Measurements from ENCODE around the gene GGT5.

- TF ChIP-seq CTCF (IDR thresholded peaks at IDR 0.05; ENCODE audit: insufficient read depth, low read length) (no peak), POLR2AphosphoS5 (IDR thresholded peaks at IDR 0.05; ENCODE audit: low read depth) (no peak), REST (IDR thresholded peaks at IDR 0.05; ENCODE audit: insufficient replicate concordance, low read depth) (no peak)
Observed at GRCh38 chr22:24209687-24210086, 35.2 kb downstream of the GGT5 start.

All from HL-60 (cell line).